ENCODE measurements around the gene SCAI.

GRCh38 chr9:125043148-125043547 is 100.2 kb downstream of the SCAI start:
- TF ChIP-seq, protein P1, sequence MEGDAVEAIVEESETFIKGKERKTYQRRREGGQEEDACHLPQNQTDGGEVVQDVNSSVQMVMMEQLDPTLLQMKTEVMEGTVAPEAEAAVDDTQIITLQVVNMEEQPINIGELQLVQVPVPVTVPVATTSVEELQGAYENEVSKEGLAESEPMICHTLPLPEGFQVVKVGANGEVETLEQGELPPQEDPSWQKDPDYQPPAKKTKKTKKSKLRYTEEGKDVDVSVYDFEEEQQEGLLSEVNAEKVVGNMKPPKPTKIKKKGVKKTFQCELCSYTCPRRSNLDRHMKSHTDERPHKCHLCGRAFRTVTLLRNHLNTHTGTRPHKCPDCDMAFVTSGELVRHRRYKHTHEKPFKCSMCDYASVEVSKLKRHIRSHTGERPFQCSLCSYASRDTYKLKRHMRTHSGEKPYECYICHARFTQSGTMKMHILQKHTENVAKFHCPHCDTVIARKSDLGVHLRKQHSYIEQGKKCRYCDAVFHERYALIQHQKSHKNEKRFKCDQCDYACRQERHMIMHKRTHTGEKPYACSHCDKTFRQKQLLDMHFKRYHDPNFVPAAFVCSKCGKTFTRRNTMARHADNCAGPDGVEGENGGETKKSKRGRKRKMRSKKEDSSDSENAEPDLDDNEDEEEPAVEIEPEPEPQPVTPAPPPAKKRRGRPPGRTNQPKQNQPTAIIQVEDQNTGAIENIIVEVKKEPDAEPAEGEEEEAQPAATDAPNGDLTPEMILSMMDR (conservative IDR thresholded peaks at IDR 0.05 in 1 of 2, IDR thresholded peaks at IDR 0.05 in 1 of 2; ENCODE audit: low read depth in 1 of 2, low read length in 2 of 2): no peak
- no peak for TF ChIP-seq EZH2 (IDR thresholded peaks at IDR 0.05; ENCODE audit: low read length, missing control alignments)
